ENCODE results near the gene LRRK1. TPM values are rescaled to one million over a fixed set of nuclear protein-coding genes. Genes with fewer than 3 reads are reported as not detected.

LRRK1 gene
- total RNA-seq, 1 donor from 2014 or later: 0.86 TPM

DNA sequence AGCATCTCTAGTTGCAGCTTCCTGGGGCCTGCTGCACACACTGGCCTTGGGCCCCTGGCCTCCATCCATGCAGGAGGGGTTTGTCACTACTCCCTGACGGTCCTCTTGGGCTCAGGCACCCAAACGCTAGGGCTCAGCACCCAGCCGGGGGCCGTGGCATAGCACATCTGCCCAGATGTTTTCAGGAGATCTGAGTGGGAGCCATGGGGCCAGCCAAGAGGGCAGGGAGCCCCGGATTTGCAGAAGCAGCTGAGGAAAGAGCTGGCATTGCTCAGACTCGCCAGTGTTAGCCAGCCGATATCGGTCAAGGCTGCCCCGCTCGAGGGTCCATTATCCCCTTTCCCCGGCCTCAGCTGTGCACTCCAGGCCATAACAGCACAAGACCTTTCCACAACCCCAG, 41.0 kb upstream of the LRRK1 start:
- no peak for DNase-seq (ENCODE audit: low spot score, unreplicated experiment)
- H3K27ac Mint-ChIP-seq: no peak overlapping the region
- peaks cover 79% of the 10 kb centered on the region for H3K27me3 Mint-ChIP-seq
- TF ChIP-seq, protein P1, sequence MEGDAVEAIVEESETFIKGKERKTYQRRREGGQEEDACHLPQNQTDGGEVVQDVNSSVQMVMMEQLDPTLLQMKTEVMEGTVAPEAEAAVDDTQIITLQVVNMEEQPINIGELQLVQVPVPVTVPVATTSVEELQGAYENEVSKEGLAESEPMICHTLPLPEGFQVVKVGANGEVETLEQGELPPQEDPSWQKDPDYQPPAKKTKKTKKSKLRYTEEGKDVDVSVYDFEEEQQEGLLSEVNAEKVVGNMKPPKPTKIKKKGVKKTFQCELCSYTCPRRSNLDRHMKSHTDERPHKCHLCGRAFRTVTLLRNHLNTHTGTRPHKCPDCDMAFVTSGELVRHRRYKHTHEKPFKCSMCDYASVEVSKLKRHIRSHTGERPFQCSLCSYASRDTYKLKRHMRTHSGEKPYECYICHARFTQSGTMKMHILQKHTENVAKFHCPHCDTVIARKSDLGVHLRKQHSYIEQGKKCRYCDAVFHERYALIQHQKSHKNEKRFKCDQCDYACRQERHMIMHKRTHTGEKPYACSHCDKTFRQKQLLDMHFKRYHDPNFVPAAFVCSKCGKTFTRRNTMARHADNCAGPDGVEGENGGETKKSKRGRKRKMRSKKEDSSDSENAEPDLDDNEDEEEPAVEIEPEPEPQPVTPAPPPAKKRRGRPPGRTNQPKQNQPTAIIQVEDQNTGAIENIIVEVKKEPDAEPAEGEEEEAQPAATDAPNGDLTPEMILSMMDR (IDR thresholded peaks at IDR 0.05; ENCODE audit: unreplicated experiment): no peak
- H3K4me1 Mint-ChIP-seq (ENCODE audit: low read depth): peaks cover 6% of the 10 kb centered on the region
- H3K36me3 Mint-ChIP-seq (ENCODE audit: insufficient read depth): no peaks in the 10 kb centered on the region
- H3K9me3 Mint-ChIP-seq (ENCODE audit: low read depth): no peaks in the 10 kb centered on the region
- peak overlapping the region; percentile 75 for H3K4me3 Mint-ChIP-seq (ENCODE audit: low read depth)

DNA sequence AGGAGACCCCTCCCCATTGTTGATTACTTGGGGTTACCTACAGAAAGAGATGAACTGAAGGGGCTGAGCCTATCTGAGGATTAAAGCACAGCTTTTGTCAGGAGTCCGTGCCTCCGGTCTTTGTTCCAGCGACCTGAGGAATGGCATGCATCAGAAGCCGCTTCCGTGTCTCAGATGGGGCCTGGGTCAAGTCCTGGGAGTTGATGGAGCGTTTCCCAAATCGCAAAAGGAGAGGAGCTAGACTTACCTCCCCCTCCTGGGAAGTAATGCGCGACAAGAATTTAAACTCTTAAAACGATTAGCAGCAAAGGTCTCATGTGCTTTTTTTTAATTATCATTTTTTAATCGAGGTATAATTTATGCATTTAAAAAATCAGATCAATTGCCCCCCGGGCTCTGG, 40.5 kb upstream of the LRRK1 start:
- H3K27me3 Mint-ChIP-seq: peaks cover 84% of the 10 kb centered on the region
- H3K27ac Mint-ChIP-seq: no peak overlapping the region

DNA sequence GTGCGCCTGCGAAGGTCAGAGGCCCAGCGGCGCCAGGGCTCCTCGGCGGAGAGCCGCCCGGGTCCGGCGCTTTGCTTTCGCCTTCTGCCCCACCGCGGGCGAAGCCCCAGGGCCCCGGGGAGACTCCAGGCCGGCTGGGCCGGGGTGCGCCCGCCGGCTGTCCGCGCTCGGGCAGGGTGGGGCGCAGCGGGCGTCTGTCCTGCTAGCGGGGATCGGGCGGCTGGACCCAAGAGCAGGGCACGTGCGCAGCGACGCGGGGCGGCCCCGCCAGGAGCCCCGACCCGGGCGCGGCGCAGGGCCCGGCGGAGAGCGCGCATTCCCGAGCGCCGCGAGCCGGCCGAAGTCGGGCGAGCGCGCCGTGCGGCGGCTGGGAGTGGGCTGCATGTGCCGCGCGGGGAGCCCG, 40.1 kb upstream of the LRRK1 start:
- no peaks in the 10 kb centered on the region for H3K9me3 Mint-ChIP-seq (ENCODE audit: low read depth)
- no peaks in the 10 kb centered on the region for H3K36me3 Mint-ChIP-seq (ENCODE audit: insufficient read depth)
- TF ChIP-seq, protein P1 (IDR thresholded peaks at IDR 0.05; ENCODE audit: unreplicated experiment): no peak
- no peak for DNase-seq (ENCODE audit: low spot score, unreplicated experiment)
- no peak overlapping the region for H3K27ac Mint-ChIP-seq
- H3K4me3 Mint-ChIP-seq (ENCODE audit: low read depth): peak overlapping the region; percentile 75
- H3K27me3 Mint-ChIP-seq: peaks cover 87% of the 10 kb centered on the region
- H3K4me1 Mint-ChIP-seq (ENCODE audit: low read depth): peaks cover 6% of the 10 kb centered on the region

More for the DNA sequence above, 40.5 kb upstream of the LRRK1 start:
- Mint-ChIP-seq H3K4me1 (ENCODE audit: low read depth) (peaks cover 6% of the 10 kb centered on the region), H3K9me3 (ENCODE audit: low read depth) (no peaks in the 10 kb centered on the region), H3K36me3 (ENCODE audit: insufficient read depth) (no peaks in the 10 kb centered on the region), H3K4me3 (ENCODE audit: low read depth) (peak overlapping the region; percentile 75)
- TF ChIP-seq, protein P1 (IDR thresholded peaks at IDR 0.05; ENCODE audit: unreplicated experiment): no peak
- no peak for DNase-seq (ENCODE audit: low spot score, unreplicated experiment)

DNA sequence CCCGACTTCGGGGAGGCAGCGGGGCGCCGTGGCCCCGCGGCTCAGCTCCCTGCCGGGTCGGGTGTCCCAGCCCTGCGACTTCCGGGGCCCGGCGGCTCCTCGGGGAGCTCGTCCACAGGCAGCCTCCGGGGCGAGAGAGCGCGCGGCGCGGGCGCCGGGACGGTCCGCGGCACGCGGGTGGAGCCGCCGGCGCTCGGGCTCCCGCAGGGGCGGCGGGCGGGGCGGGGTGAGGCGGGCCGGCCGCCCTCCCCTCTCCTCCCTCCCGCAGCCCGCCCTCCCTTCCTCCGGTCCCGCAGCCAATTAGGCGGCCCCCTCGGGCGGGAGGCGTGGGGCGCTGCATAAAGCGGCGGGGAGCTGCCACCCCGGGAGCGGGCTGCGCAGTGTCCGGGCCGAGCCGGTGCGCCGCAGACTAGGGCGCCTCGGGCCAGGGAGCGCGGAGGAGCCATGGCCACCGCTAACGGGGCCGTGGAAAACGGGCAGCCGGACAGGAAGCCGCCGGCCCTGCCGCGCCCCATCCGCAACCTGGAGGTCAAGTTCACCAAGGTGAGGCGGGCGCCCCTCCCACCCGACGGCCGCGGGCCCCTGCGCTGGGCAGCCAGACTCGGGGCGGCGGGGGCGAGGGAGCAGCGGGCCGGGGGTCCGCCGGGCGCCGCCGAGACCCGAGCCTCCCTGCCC, 39.6 kb upstream of the LRRK1 start, which contains the start of gene ALDH1A3:
Gene ALDH1A3 (plus strand): TSS at position 368 of the 675 bp plus-strand sequence. CDS start 77 bp downstream, at position 445.
- Mint-ChIP-seq H3K27ac (no peak within 1 kb of the TSS), H3K27me3 (peaks cover 87% of the 10 kb centered on the region), H3K36me3 (ENCODE audit: insufficient read depth) (no peaks in the 10 kb centered on the region), H3K4me1 (ENCODE audit: low read depth) (peaks cover 6% of the 10 kb centered on the region), H3K9me3 (ENCODE audit: low read depth) (no peaks in the 10 kb centered on the region), H3K4me3 (ENCODE audit: low read depth) (peak within 1 kb of the TSS; percentile 75)
- TF ChIP-seq, protein P1 (IDR thresholded peaks at IDR 0.05; ENCODE audit: unreplicated experiment): no peak
- no peak for DNase-seq (ENCODE audit: low spot score, unreplicated experiment)

DNA sequence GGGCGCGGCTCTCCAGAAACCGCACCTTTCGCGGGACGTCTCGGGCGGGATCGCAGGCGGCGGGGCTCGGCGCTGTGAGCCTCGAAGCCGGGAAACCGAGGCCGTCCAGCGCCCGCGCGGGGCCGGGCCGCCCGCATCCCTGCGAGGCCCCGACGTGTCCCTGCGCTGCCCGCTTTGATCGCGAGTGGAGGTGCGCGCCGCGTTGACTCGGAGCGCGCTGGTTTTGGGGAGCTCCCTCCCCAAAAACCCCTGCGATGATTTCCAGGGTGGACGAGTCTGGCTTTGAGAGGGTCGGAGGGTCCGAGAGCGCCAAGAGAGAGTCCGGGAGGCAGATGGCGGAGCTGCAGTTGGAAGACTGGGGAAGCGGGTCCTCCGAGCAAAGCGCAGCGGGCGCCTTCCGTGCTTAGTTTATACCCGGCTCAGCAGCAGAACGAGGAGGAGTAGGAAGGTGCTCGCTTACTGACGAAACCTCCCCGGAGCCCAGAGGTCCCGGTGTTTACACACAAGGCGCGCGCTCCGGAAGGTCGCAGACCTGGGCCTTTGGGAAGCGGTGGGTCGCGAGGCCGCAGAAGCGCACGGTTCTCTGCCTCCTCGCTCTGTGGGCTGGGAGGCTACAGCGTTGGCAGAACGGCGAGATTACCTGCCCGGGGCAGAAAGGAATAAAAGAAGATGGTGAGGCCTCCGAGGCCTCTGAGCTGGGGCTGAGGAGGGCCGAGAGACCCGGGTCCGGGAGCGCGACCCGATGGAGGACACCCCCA, 38.8 kb upstream of the LRRK1 start:
- no peaks in the 10 kb centered on the region for H3K9me3 Mint-ChIP-seq (ENCODE audit: low read depth)
- DNase-seq (ENCODE audit: low spot score, unreplicated experiment): no peak
- H3K4me3 Mint-ChIP-seq (ENCODE audit: low read depth): peak overlapping the region; percentile 65
- peaks cover 6% of the 10 kb centered on the region for H3K4me1 Mint-ChIP-seq (ENCODE audit: low read depth)
- peaks cover 87% of the 10 kb centered on the region for H3K27me3 Mint-ChIP-seq
- H3K27ac Mint-ChIP-seq: no peak overlapping the region
- no peaks in the 10 kb centered on the region for H3K36me3 Mint-ChIP-seq (ENCODE audit: insufficient read depth)
- TF ChIP-seq, protein P1 (IDR thresholded peaks at IDR 0.05; ENCODE audit: unreplicated experiment): no peak

Data from progenitor cell of endocrine pancreas (in vitro differentiated cells).